Activated T-helper 9 cell treated with anti-CD3 and anti-CD28 coated beads, Interleukin-2, amount 50 U/mL, for 16 hours (primary cell): ENCODE data around the gene EPGN.
"Not testable (repeated sequence)": the region's sequence is repeated elsewhere in the genome, so short reads cannot be mapped to it uniquely, and the experiment has no call there.

Experiments used
- DNase-seq: peaks from one replicate; pipeline ENCODE4 v3.0.0-alpha.2; 2020; ENCODE audit warnings: low read depth

Gene EPGN

DNA sequence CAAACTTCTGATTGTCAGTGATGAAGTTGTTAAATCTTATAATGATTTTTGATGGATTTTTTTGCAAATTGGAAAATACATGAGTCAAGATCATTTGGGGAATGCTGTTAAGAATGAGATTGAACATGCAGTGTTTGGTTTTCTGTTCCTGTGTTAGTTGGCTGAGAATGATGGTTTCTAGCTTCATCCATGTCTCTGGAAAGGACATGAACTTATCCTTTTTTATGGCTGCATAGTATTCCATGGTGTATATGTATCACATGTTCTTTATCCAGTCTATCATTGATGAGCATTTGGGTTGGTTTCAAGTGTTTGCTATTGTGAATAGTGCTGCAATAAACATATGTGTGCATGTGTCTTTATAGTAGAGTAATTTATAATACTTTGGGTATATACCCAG lies 32.2 kb downstream of the EPGN start:
- not testable (repeated sequence) for DNase-seq

DNA sequence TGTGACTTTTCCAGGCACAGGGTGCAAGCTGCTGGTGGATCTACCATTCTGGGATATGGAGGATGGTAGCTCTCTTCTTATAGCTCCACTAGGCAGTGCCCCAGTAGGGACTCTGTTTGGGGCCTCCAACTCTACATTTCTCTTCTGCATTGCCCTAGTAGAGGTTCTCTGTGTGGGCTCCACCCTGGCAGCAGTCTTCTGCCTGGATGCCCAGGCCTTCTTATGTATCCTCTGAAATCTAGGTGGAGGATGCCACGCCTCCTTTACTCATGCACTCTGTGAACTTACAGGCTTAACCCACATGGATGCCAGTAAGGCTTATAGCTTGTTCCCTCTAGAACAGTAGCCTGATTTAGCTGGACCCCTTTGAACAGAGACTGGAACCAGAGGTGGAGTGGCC lies 35.8 kb downstream of the EPGN start:
- no peak for DNase-seq

DNA sequence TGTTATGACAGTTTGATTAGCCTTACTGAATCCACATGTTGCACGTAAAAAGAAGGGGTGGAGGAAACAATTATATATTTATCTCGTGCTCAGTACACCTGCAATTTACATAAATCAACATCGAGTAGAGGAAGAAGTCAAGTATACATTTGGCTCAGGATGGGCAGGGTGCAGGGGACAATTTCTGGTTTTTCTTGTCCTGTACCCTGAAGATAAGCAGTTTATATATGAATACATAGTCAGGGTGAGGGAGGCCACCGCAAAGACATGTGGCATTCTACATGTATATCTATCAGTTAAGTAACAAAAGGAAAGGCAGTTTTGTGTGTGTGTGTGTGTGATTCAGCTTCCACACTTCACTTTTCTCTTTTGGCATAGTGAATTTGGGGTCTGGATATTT lies 45.6 kb downstream of the EPGN start:
- DNase-seq: no peak

DNA sequence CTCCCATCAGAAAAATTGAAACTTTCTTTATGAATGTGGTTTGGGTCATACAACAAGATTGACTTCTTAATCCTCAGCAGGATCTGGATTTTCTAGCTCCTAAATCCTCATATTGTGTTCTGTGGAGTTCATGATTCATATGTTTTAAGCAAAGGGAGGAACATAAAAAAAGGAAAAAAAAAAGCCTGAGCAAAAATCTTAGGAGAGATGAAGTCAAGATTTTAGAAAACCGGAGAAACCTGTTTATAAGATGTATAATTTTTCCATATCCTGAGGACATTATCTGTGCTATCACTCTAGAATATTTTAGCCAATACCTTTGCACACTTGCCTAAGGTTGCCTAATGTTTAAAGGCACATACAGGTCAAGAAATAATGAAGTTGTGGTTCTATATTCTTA lies 49.7 kb downstream of the EPGN start:
- no peak for DNase-seq

DNA sequence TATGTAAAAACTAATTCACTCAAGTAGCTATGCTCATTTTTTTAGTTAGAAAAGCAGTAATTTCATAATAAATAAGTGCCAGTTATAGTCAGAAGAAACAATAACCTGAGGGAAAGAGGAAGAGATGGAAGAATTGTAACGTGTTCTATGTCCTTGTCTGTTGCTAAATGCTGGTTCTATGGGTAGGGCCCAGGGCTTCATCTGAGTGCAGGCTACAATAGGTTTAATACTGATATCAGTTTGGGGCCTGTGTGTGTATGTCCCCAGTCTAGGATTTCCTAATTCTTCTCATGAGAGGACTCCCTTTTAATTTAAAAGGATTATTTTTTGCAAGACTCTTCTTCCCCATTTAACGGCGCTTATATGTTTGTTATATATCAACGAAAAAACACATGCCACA lies 53.4 kb downstream of the EPGN start:
- no peak for DNase-seq

DNA sequence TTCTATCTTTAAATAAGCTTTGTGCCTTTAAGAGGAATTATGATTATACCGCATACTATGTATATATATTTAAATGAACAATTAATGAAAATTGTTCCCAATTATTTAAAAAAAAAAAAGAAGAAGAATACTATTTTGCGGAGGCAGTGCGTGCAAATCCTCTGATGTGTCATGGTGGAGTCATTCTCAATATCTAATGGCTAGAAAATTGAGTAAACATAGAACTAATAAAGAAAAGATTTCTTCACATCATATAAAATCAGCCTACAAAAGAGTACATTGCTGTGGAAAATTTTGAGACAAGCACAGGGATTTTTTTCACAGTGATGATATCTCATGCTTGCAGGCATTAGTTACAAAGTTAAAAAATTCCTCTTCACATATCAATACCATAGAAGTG lies 54.1 kb downstream of the EPGN start:
- DNase-seq: no peak

DNA sequence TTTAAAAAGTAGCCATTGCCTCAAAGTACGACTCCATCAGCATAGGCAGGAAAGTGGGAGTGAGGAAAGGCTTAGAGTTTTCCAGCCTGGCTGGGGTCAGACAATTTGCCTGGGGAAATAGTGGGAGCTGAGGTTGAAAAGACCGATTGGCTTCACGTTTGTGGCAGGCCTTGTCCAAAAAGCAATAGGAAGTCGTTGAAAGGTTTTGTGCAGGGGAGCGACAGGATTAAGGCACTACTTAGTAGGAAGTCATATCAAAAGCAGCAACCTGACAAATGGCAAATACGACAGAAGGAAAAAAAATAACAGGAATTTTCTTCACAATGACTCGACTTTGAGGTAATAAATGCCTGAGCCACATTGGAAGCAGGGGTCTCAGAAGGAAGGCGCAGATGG lies 56.0 kb downstream of the EPGN start:
- no peak for DNase-seq

DNA sequence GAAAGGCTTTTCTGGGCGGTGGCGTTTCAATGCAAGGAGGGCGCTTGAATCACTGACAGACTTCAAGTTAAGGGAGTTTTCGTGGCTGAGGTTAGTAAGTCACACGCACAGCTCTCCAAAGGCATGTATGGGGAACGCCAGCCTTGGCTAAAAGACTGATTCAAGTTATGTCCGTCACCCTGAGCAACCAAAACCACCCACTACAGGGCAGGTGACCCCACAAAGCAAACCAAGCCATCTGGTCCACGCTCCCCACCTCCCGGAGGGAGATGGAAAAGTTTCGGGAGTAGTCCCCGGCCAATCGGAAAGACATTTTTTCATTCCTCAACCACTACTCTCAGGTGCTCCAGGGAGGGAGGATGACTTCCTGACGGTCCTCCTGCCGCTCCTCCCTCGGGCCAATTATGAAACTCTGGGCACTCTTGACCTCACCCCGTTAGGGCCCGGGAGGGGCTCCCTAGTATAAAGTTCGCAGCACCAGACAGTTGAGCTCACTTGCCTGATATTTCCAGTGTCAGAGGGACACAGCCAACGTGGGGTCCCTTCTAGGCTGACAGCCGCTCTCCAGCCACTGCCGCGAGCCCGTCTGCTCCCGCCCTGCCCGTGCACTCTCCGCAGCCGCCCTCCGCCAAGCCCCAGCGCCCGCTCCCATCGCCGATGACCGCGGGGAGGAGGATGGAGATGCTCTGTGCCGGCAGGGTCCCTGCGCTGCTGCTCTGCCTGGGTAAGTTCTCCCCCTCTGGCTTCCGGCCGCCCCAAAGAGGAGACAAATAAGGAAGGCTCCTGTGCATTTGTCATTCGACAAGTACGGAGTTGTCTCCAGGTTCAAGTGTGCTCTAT lies 56.6 kb downstream of the EPGN start, which contains the start of gene EREG:
Gene EREG (plus strand): TSS at position 494 of the 840 bp plus-strand sequence. CDS start 164 bp downstream, at position 658.
- DNase-seq: no peak

DNA sequence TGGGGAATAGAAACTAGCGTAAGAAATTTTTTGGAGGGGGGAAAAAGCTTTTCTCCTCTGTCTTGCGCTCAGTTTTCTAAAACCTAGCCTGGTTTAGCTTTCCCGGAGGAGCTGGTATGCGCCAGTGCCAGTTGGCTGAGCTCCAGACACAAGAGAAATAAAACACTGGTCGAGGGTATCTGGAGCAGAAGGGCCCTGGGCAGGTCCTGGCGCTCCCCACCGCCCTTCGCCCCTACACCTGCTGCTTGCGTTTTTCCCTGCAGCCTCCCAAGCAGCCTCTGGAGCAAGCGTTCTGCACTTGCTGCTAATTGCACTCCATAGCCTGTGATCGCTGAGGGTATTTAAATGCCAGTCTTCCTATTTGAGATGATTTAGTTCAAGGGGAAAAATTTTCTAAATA lies 57.5 kb downstream of the EPGN start:
- DNase-seq: no peak
